GM18511 (cell line): ENCODE data around the gene OR1N2.
"Not testable (repeated sequence)": the region's sequence is repeated elsewhere in the genome, so short reads cannot be mapped to it uniquely, and the experiment has no call there.

Source experiments
- ATAC-seq: cut with Tn5 transposase; IDR thresholded peaks from one replicate; pipeline ENCODE4 v1.9.1; 2021; ENCODE audit warnings: mild to moderate bottlenecking, moderate library complexity; ENCODE audit not compliant: unreplicated experiment

OR1N2 gene

GRCh38 chr9:122552812-122553211 is at the start of gene OR1N2:
Gene OR1N2, plus strand, starts transcription at chr9:122553112. Its CDS starts 100 bp downstream, at chr9:122553212.
- no peak for ATAC-seq

- ATAC-seq: no peak
Measured at GRCh38 chr9:122506964-122507363, 45.9 kb upstream of the OR1N2 start.

- no peak for ATAC-seq
Measured at GRCh38 chr9:122510502-122510901, 42.4 kb upstream of the OR1N2 start, which contains the start of gene OR1J2. Gene OR1J2, plus strand, starts transcription at chr9:122510802. Its CDS starts 0 bp downstream, at chr9:122510802.

GRCh38 chr9:122518226-122518625 is 34.7 kb upstream of the OR1N2 start:
- no peak for ATAC-seq

GRCh38 chr9:122518841-122519240 is 34.1 kb upstream of the OR1N2 start, which contains the start of gene OR1J4:
Gene OR1J4, plus strand, starts transcription at chr9:122519141. Its CDS starts 0 bp downstream, at chr9:122519141.
- no peak for ATAC-seq

GRCh38 chr9:122519376-122519775 is 33.5 kb upstream of the OR1N2 start:
- ATAC-seq: no peak

- no peak for ATAC-seq
Measured at GRCh38 chr9:122526602-122527001, 26.3 kb upstream of the OR1N2 start.

GRCh38 chr9:122527193-122527592 is 25.7 kb upstream of the OR1N2 start, which contains the start of gene OR1N1:
Gene OR1N1, minus strand, starts transcription at chr9:122527293. Its CDS starts 0 bp downstream, at chr9:122527293.
- ATAC-seq: no peak

- not testable (repeated sequence) for ATAC-seq
Measured at GRCh38 chr9:122531157-122531556, 21.8 kb upstream of the OR1N2 start.

- ATAC-seq: no peak
Measured at GRCh38 chr9:122536134-122536533, 16.8 kb upstream of the OR1N2 start.

- not testable (repeated sequence) for ATAC-seq
Measured at GRCh38 chr9:122537066-122537465, 15.8 kb upstream of the OR1N2 start.

- no peak for ATAC-seq
Measured at GRCh38 chr9:122538757-122539156, 14.2 kb upstream of the OR1N2 start.

GRCh38 chr9:122546196-122546595 is 6.7 kb upstream of the OR1N2 start:
- ATAC-seq: no peak

GRCh38 chr9:122551371-122551770 is 1.5 kb upstream of the OR1N2 start:
- ATAC-seq: no peak

GRCh38 chr9:122561446-122561845 is 8.5 kb downstream of the OR1N2 start:
- ATAC-seq: no peak

GRCh38 chr9:122562134-122562760 is 9.3 kb downstream of the OR1N2 start:
- no peak for ATAC-seq

GRCh38 chr9:122567901-122568300 is 15.0 kb downstream of the OR1N2 start:
- no peak for ATAC-seq

- ATAC-seq: peak; percentile 46
Measured at GRCh38 chr9:122572456-122572855, 19.5 kb downstream of the OR1N2 start.

- ATAC-seq: no peak
Measured at GRCh38 chr9:122579874-122580273, 27.0 kb downstream of the OR1N2 start.

- ATAC-seq: no peak
Measured at GRCh38 chr9:122580360-122580759, 27.4 kb downstream of the OR1N2 start.

- not testable (repeated sequence) for ATAC-seq
Measured at GRCh38 chr9:122583284-122583683, 30.4 kb downstream of the OR1N2 start, which contains the start of gene OR1L8. Gene OR1L8, minus strand, starts transcription at chr9:122583384. Its CDS starts 14,907 bp downstream, at chr9:122568477.
